ENCODE data around the gene BNC1.

BNC1 gene
- 0 reads per million in 3 donors for total RNA-seq

- H3K4me1 ChIP-seq (ENCODE audit: control insufficient read depth, insufficient read depth, low read length, poor library complexity, severe bottlenecking), result peaks cover 6% of the 10 kb centered on the region
- no peak for DNase-seq
- no peaks in the 10 kb centered on the region for H3K9me3 ChIP-seq (ENCODE audit: control insufficient read depth, low read length)
- H3K27me3 ChIP-seq (replicated peaks; ENCODE audit: control insufficient read depth, insufficient read depth, low read length, poor library complexity, severe bottlenecking), result peaks cover 11% of the 10 kb centered on the region
- H3K36me3 ChIP-seq (ENCODE audit: control insufficient read depth, insufficient read depth, low read length), result no peaks in the 10 kb centered on the region
- no peak within 1 kb of the TSS for H3K27ac ChIP-seq (ENCODE audit: insufficient read depth, low read length, poor library complexity, severe bottlenecking)
- H3K4me3 ChIP-seq (ENCODE audit: insufficient read depth, low read depth, low read length, poor library complexity, severe bottlenecking), result no peak within 1 kb of the TSS
These were observed at the start of gene BNC1 for GRCh38 chr15:83284559-83285283. TSS of gene BNC1 (minus strand) at chr15:83284664. CDS start at chr15:83284628, 36 bp downstream.

DNA sequence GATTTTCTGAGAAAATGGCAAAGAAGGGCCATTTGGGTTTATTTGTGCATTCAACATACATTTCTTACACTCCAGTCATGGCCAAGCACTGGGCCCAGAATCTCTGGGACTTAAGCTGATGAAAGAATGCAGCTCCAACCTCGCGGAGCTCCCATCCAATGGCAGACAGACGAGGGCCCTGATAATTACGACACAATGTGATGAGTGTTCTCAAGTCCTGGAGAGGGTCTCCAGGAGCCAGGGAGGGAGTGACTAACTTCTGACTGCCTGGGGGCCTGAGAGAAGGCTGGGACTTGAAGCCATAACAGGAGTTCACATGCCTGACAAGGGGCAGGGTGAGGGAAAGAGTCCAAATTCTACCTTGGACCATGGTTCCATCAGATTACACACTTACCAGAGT, 42.6 kb upstream of the BNC1 start:
- Histone ChIP-seq H3K27me3 (replicated peaks; ENCODE audit: control insufficient read depth, insufficient read depth, low read length, poor library complexity, severe bottlenecking) (no peaks in the 10 kb centered on the region), H3K4me3 (ENCODE audit: insufficient read depth, low read depth, low read length, poor library complexity, severe bottlenecking) (no peak overlapping the region), H3K27ac (ENCODE audit: insufficient read depth, low read length, poor library complexity, severe bottlenecking) (no peak overlapping the region), H3K36me3 (ENCODE audit: control insufficient read depth, insufficient read depth, low read length) (no peaks in the 10 kb centered on the region), H3K4me1 (ENCODE audit: control insufficient read depth, insufficient read depth, low read length, poor library complexity, severe bottlenecking) (no peaks in the 10 kb centered on the region), H3K9me3 (ENCODE audit: control insufficient read depth, low read length) (no peaks in the 10 kb centered on the region)
- no peak for DNase-seq

GRCh38 chr15:83324799-83325198, 40.3 kb upstream of the BNC1 start:
- no peaks in the 10 kb centered on the region for H3K4me1 ChIP-seq (ENCODE audit: control insufficient read depth, insufficient read depth, low read length, poor library complexity, severe bottlenecking)
- H3K9me3 ChIP-seq (ENCODE audit: control insufficient read depth, low read length), result no peaks in the 10 kb centered on the region
- H3K27ac ChIP-seq (ENCODE audit: insufficient read depth, low read length, poor library complexity, severe bottlenecking), result no peak overlapping the region
- H3K36me3 ChIP-seq (ENCODE audit: control insufficient read depth, insufficient read depth, low read length), result no peaks in the 10 kb centered on the region
- H3K4me3 ChIP-seq (ENCODE audit: insufficient read depth, low read depth, low read length, poor library complexity, severe bottlenecking), result no peak overlapping the region
- no peaks in the 10 kb centered on the region for H3K27me3 ChIP-seq (replicated peaks; ENCODE audit: control insufficient read depth, insufficient read depth, low read length, poor library complexity, severe bottlenecking)
- DNase-seq, result no peak

- H3K4me1 ChIP-seq (ENCODE audit: control insufficient read depth, insufficient read depth, low read length, poor library complexity, severe bottlenecking), result no peaks in the 10 kb centered on the region
- H3K36me3 ChIP-seq (ENCODE audit: control insufficient read depth, insufficient read depth, low read length), result no peaks in the 10 kb centered on the region
- no peaks in the 10 kb centered on the region for H3K9me3 ChIP-seq (ENCODE audit: control insufficient read depth, low read length)
- H3K27ac ChIP-seq (ENCODE audit: insufficient read depth, low read length, poor library complexity, severe bottlenecking), result no peak overlapping the region
- no peak for DNase-seq
- H3K4me3 ChIP-seq (ENCODE audit: insufficient read depth, low read depth, low read length, poor library complexity, severe bottlenecking), result no peak overlapping the region
- H3K27me3 ChIP-seq (replicated peaks; ENCODE audit: control insufficient read depth, insufficient read depth, low read length, poor library complexity, severe bottlenecking), result no peaks in the 10 kb centered on the region
These were observed 38.8 kb upstream of the BNC1 start for GRCh38 chr15:83323296-83323711.

DNA sequence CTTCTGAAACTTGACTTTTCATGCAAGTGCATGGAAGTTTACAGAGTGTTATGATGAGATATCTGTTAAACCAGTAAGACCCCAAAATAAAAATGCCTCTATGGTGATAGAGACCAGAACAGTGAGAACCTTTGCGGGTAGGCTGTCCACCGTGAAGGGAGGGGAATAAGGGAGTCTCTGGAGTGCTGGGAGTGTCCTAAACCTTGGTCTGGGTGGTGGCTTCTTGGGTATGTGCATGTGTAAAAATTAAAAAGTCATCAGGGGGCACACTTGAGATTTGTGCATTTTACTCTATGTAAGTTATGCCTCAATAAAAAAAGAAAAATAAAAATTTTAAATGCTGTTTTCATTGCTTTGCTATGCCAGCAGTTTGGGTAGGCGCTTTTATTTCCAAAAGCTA, 38.2 kb upstream of the BNC1 start:
- Histone ChIP-seq H3K27ac (ENCODE audit: insufficient read depth, low read length, poor library complexity, severe bottlenecking) (no peak overlapping the region), H3K4me3 (ENCODE audit: insufficient read depth, low read depth, low read length, poor library complexity, severe bottlenecking) (no peak overlapping the region), H3K4me1 (ENCODE audit: control insufficient read depth, insufficient read depth, low read length, poor library complexity, severe bottlenecking) (no peaks in the 10 kb centered on the region), H3K9me3 (ENCODE audit: control insufficient read depth, low read length) (no peaks in the 10 kb centered on the region), H3K27me3 (replicated peaks; ENCODE audit: control insufficient read depth, insufficient read depth, low read length, poor library complexity, severe bottlenecking) (no peaks in the 10 kb centered on the region), H3K36me3 (ENCODE audit: control insufficient read depth, insufficient read depth, low read length) (no peaks in the 10 kb centered on the region)
- no peak for DNase-seq

DNA sequence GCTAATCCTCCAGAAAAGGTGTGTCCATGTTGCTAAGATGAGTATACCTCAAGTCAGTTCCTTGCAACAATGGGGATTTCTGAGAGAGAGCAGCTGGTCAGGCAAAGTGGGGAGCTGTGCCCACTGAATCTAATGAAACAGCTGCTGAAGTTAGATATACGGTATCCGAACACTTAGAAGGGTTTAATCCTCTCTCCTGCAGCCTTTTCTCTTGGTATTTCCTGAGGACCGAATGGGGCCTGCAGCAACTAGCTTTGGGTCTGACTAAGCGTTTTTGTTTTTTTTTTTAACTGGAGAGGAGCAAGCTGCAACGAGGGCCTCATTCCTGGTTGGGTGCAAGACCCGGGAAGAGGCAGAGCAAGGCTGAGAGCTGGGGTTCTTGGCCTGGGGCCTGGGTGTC, 37.6 kb upstream of the BNC1 start:
- no peak for DNase-seq
- Histone ChIP-seq H3K4me1 (ENCODE audit: control insufficient read depth, insufficient read depth, low read length, poor library complexity, severe bottlenecking) (no peaks in the 10 kb centered on the region), H3K36me3 (ENCODE audit: control insufficient read depth, insufficient read depth, low read length) (no peaks in the 10 kb centered on the region), H3K9me3 (ENCODE audit: control insufficient read depth, low read length) (no peaks in the 10 kb centered on the region), H3K27ac (ENCODE audit: insufficient read depth, low read length, poor library complexity, severe bottlenecking) (no peak overlapping the region), H3K27me3 (replicated peaks; ENCODE audit: control insufficient read depth, insufficient read depth, low read length, poor library complexity, severe bottlenecking) (no peaks in the 10 kb centered on the region), H3K4me3 (ENCODE audit: insufficient read depth, low read depth, low read length, poor library complexity, severe bottlenecking) (no peak overlapping the region)

DNA sequence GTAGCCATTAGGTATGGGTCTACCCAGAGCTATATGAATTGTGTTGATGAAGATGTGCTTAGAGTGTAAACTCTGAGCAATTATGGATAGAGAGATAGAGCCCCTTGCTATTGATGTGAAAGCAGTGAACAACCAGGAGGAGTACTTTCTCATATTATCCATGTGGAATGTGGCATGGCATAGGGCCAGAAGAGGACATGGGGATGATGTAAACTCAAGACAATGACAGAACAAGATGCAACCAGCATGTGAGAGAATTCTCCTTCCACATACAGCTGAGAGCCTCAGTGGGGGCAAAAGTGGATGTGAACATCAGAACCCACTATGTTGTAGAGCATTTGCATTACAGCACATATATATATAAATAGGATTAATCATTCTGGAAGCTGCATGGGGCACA, 36.4 kb upstream of the BNC1 start:
- Histone ChIP-seq H3K4me1 (ENCODE audit: control insufficient read depth, insufficient read depth, low read length, poor library complexity, severe bottlenecking) (no peaks in the 10 kb centered on the region), H3K27ac (ENCODE audit: insufficient read depth, low read length, poor library complexity, severe bottlenecking) (no peak overlapping the region), H3K36me3 (ENCODE audit: control insufficient read depth, insufficient read depth, low read length) (no peaks in the 10 kb centered on the region), H3K9me3 (ENCODE audit: control insufficient read depth, low read length) (no peaks in the 10 kb centered on the region), H3K27me3 (replicated peaks; ENCODE audit: control insufficient read depth, insufficient read depth, low read length, poor library complexity, severe bottlenecking) (no peaks in the 10 kb centered on the region), H3K4me3 (ENCODE audit: insufficient read depth, low read depth, low read length, poor library complexity, severe bottlenecking) (no peak overlapping the region)
- no peak for DNase-seq

GRCh38 chr15:83320404-83320803, 35.9 kb upstream of the BNC1 start:
- no peak overlapping the region for H3K27ac ChIP-seq (ENCODE audit: insufficient read depth, low read length, poor library complexity, severe bottlenecking)
- DNase-seq, result no peak
- no peak overlapping the region for H3K4me3 ChIP-seq (ENCODE audit: insufficient read depth, low read depth, low read length, poor library complexity, severe bottlenecking)
- no peaks in the 10 kb centered on the region for H3K36me3 ChIP-seq (ENCODE audit: control insufficient read depth, insufficient read depth, low read length)
- no peaks in the 10 kb centered on the region for H3K27me3 ChIP-seq (replicated peaks; ENCODE audit: control insufficient read depth, insufficient read depth, low read length, poor library complexity, severe bottlenecking)
- no peaks in the 10 kb centered on the region for H3K4me1 ChIP-seq (ENCODE audit: control insufficient read depth, insufficient read depth, low read length, poor library complexity, severe bottlenecking)
- no peaks in the 10 kb centered on the region for H3K9me3 ChIP-seq (ENCODE audit: control insufficient read depth, low read length)

- Histone ChIP-seq H3K36me3 (ENCODE audit: control insufficient read depth, insufficient read depth, low read length) (no peaks in the 10 kb centered on the region), H3K9me3 (ENCODE audit: control insufficient read depth, low read length) (no peaks in the 10 kb centered on the region), H3K4me3 (ENCODE audit: insufficient read depth, low read depth, low read length, poor library complexity, severe bottlenecking) (no peak overlapping the region), H3K27ac (ENCODE audit: insufficient read depth, low read length, poor library complexity, severe bottlenecking) (no peak overlapping the region), H3K4me1 (ENCODE audit: control insufficient read depth, insufficient read depth, low read length, poor library complexity, severe bottlenecking) (no peaks in the 10 kb centered on the region), H3K27me3 (replicated peaks; ENCODE audit: control insufficient read depth, insufficient read depth, low read length, poor library complexity, severe bottlenecking) (no peaks in the 10 kb centered on the region)
- no peak for DNase-seq
These were observed 35.3 kb upstream of the BNC1 start for GRCh38 chr15:83319771-83320170.

DNA sequence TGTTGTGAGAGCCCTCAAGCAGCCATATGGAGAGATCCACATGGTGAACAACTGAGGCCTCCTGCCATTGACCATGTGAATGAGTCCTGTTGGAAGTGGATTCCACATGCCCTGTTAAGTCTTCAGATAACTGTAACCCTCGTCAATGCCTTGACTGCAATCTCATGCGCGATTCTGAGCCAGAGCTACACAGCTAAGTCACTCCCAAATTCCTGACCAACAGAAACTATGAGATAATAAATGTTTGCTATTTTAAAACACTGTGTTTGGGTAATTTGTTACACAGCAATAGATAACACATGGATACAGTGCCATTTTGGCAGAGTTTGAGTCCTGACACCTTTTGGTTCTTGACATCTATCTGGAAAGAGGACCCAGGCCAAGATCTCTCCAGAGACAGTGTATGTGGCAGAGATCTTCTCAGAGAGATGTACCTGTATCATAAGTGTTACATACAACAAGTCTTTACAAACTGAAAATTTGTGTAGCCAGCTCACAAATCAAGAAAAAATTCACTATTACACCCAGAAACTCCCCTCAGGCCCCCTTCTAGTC, 34.5 kb upstream of the BNC1 start:
- Histone ChIP-seq H3K27ac (ENCODE audit: insufficient read depth, low read length, poor library complexity, severe bottlenecking) (no peak overlapping the region), H3K36me3 (ENCODE audit: control insufficient read depth, insufficient read depth, low read length) (no peaks in the 10 kb centered on the region), H3K27me3 (replicated peaks; ENCODE audit: control insufficient read depth, insufficient read depth, low read length, poor library complexity, severe bottlenecking) (no peaks in the 10 kb centered on the region), H3K4me3 (ENCODE audit: insufficient read depth, low read depth, low read length, poor library complexity, severe bottlenecking) (no peak overlapping the region), H3K4me1 (ENCODE audit: control insufficient read depth, insufficient read depth, low read length, poor library complexity, severe bottlenecking) (no peaks in the 10 kb centered on the region), H3K9me3 (ENCODE audit: control insufficient read depth, low read length) (no peaks in the 10 kb centered on the region)
- no peak for DNase-seq

All from effector memory CD4-positive, alpha-beta T cell (primary cell).